NK-92 (cell line): ENCODE measurements around the gene RARS1.

Experiments used
- DNase-seq: peaks from one replicate; lab custom pipeline; 2025; ENCODE audit not compliant: unreplicated experiment; lab: John Stamatoyannopoulos, UW

The RARS1 gene

DNA sequence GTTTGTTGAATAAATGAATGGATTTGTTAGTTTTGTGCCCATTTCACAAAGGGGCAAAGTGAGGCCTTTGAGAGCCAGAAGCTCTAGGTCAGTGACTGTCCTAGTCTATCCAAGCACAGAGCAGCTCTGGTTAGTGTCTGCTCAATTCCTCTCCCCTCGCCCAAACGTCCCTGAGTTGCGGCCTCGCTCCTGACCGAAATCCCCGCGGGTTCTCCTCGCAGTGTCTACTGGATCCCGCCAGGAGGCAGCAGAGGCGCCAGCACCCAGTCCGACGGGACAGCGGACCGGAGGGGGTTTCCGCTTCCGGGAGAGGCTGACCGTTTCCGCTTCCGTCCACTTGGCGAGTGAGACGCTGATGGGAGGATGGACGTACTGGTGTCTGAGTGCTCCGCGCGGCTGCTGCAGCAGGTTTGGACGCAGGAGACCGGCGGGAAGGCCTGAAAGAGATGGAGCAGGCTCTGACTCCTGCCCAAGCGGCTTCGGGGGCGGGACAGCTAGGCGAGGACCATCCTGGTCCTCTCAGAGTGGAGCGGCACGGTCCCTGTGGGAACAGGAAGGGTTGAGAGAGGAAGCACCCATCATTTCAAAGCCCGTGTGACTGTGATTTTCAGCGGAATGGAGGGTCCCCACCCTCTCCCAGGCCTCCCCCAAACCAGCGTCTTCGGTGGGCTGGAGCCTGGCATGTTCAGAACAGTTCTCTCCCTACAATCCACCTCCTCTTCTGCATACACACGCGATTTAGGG lies at the start of gene RARS1:
TSS of gene RARS1 (plus strand) at position 336 of the 744 bp plus-strand sequence. CDS start at position 364, 28 bp downstream.
- peak; percentile 23 for DNase-seq

DNA sequence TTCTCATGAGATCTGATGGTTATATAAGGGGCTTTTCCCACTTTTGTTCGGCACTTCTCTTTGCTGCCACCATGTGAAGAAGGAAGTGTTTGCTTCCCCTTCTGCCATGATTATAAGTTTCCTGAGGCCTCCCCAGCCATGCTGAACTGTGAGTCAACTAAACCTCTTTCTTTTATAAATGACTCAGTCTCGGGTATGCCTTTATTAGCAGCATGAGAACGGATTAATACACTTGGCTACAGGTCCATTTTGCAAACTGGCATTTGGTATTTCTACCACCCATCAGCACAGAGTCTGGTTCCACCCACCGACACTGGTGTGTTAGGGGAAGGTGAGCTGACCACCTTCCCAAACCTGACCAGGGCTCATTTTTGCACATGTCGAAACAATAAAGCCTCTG lies 47.9 kb upstream of the RARS1 start:
- no peak for DNase-seq

DNA sequence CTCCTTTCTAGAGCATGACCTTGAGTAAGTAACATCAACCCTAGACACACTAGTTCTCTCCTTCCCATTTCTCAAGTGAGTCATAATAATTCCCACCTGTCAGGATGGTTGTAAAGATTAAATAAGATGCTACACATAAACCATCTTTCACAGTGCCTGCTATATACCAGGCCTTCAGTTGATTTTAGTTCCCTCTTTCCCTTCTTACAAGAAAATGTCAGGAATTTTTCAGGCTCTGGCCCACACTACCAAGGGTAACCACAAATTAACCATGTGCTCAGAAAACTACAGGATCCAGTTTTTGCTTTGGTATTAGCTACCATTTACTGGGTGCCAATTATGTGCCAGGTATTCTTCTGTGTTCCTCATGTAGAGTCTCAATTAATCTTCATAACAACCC lies 42.7 kb upstream of the RARS1 start:
- no peak for DNase-seq

DNA sequence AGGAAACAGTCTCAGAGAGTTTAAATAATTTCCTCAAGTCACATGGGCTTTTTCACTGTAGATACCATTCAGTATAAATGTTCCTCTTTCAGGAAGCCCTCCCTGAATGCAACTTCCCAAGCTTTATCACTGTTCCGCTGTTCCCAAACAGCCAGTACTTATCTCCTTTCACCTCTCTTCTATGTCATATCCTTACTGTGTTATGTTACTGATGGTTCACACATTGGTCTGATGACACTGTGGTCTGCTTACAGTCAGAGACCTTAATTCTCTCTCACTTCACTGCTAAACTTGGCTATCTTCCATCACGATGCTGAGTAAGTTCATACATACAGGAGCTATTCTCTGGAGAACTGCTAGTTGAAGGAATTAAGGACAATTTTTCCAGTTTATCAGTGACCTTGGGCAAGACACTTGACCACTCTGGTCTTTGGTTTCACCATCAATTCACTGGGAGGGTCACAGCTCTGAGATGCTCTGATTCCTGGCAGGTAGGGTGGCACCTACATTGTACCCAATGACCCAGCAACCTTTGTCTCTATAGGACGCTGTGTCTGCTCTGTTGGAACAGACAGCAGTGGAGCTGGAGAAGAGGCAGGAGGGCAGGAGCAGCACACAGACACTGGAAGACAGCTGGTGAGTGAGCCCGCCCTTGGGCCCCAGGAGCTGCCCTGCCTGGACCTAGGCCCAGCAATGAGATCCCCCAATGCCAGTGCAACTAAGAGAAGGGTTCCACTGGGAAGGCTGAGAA lies 42.1 kb upstream of the RARS1 start:
- DNase-seq = no peak

DNA sequence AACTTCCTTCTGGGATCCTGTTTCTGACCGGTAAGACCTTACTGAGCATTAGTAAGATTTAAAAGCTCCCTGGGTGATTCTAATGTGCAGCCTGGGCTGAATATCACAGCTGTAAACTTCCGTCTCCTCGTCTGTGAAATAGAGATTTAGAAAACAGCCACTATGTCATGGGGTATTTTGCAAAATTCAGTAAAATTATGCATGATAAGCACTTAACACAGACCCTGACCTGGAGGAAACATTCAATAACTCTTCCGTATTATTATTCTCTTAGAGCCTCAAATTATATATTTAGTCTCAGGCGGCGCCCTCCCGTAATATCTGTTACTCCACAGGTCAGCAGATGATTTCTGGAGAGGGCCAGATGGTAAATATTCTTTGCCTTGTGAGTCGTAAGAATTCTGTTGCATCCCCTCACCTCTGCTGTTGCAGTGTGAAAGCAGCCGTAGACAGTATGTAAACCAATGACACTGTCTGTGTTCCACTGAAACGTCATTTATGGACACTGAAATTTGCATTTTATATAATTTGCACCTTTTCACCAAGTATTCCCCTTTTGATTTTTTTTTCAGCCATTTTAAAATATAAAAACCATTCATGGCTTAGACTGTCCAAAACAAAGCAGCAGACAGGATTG lies 39.2 kb upstream of the RARS1 start:
- no peak for DNase-seq

DNA sequence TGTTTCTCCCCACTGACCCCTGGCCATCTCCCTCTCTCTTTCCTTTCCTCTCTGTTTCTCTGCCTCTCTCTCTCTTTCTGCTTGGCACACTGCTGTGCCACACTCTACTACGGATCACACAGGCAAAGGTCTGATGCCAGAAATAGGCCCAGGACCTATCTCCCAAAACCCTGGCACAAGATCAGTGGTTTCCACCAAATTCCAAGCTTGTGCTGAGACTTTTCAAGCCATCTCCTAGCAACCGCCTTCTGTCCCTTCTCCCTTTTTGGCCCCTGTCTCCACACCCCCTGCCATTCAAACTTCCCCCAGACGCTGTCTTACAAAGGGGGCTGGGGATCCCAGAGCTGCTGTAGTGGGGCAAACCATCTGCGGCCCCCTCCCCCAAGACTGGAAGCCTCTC lies 38.5 kb upstream of the RARS1 start:
- no peak for DNase-seq

DNA sequence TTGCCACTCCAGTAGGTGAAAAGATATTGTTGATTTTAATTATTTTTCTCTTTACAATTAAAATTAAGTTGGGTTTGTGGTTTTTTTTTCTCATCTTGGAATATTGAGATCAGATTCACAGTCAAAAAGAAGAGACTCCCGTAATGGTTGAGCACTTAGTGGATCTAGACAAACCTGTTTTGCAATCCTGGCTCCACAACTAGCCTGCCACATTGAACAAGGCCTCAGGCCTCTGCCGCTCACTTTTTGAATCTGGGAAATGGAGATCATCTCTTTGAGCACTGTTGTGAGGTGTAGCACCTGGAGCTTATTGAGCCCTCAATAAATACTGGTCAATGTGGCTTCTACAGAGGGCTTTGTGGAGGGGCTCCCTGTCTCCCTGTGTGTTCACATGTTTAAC lies 37.1 kb upstream of the RARS1 start:
- DNase-seq = no peak

DNA sequence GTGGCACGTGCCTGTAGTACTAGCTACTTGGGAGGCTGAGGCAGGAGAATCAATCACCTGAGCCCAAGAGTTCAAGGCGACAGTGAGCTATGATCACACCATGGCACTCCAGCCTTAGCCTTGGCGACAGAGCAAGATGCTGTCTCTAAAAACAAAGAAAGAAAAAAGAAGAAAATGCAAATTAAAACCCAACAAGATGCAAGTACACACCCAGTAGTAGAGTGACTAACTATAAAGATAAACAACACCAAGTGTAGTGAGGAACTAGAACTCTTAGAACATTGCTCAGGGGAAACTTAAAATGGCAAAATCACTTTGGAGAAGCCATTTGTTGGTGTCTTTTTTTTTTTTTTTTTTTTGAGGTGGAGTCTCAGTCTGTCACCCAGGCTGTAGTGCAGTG lies 34.7 kb upstream of the RARS1 start:
- DNase-seq = no peak

DNA sequence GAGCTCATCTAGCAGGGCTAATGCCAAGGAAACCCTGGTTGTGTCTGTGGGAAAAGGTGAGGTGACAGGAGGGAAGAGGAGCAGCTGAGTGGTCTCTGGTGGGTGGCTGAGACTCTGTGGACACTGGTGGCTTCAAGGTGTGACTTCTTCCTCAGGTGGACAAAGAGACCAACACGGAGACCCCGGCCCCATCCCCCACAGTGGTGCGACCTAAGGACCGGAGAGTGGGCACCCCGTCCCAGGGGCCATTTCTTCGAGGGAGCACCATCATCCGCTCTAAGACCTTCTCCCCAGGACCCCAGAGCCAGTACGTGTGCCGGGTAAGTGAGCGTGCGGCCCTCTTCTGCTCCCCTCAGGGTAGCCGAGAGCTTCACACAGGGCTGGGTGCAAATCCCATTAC lies 31.1 kb upstream of the RARS1 start:
- no peak for DNase-seq

DNA sequence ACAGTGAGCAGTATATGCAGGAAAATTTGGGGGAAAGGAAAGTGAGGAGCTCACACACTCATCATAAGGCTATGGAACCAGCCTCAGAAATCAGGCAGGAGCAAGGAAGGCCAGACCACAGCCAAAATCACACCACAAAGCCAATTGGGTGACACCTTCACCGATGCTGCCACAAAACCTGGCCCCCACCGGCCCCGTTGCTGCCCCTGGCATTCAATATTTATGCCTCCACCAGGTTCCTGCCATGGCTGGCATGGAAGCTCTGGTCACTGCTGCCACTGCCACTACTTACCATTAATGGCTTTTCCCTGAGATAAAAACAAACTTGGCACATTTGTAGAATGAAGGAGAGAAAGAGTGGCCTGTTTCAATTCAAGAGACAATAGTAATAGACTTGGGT lies 28.7 kb upstream of the RARS1 start:
- no peak for DNase-seq

DNA sequence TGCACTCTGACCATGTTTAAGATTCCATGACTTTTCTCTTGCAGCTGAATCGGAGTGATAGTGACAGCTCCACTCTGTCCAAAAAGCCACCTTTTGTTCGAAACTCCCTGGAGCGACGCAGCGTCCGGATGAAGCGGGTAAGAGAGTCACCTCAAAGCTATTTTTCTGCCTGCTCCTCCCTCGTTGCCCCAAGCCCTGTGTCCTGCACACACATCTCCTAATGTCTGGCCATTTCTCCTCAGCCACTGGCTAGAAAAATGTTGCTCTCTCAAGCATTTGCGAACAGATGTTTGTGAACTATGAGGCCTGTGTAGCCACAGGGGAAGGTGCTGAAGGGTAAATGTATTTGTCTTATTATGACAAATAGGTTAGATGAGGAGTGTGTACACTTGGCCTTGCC lies 25.7 kb upstream of the RARS1 start:
- DNase-seq = no peak

DNA sequence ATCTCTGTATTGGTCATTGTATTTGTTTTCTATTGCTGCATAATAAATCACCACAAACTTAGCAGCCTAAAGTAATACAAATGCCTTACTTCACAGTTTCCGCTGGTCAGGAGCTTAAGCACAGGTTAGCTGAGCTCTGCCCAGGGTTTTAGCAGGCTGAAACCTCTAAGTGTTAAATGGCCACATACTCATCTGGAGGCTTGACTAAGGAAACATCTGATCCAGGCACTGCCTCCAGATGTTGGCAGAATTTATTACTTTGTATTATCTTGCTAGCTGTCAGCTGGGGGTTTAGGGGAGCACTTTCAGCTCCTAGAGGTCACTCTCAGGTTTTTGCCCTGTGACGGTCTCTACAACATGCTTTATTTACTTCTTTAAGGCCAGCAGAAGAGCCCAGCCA lies 23.2 kb upstream of the RARS1 start:
- DNase-seq = no peak

DNA sequence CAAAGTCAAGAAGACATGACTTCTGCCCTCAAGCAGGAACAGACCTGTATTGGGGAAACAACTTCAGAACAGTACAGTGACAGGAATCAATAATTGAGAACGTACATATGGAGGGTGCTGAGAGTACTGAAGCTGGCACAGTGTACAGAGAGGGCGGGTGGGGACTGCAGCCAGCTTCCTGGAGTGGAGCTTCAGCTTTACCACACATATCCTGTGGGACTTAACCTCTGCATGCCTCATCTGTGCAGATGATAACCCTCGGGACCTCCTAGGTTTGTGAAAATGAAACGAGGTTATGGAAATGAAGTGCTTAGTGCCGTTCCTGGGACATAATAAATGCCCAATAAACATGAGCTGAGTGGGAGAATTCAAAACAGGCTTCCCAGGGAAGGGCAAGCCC lies 22.1 kb upstream of the RARS1 start:
- DNase-seq = no peak

DNA sequence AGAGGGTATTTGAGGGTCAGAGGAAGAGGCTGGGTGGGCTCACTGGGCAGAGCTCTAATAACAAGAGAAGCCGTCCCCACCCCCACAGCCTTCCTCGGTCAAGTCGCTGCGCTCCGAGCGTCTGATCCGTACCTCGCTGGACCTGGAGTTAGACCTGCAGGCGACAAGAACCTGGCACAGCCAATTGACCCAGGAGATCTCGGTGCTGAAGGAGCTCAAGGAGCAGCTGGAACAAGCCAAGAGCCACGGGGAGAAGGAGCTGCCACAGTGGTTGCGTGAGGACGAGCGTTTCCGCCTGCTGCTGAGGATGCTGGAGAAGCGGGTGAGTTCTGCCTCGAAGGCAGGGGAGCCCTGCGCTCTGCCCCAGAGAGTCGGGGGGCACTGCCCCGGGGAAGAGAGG lies 21.6 kb upstream of the RARS1 start:
- DNase-seq = no peak

DNA sequence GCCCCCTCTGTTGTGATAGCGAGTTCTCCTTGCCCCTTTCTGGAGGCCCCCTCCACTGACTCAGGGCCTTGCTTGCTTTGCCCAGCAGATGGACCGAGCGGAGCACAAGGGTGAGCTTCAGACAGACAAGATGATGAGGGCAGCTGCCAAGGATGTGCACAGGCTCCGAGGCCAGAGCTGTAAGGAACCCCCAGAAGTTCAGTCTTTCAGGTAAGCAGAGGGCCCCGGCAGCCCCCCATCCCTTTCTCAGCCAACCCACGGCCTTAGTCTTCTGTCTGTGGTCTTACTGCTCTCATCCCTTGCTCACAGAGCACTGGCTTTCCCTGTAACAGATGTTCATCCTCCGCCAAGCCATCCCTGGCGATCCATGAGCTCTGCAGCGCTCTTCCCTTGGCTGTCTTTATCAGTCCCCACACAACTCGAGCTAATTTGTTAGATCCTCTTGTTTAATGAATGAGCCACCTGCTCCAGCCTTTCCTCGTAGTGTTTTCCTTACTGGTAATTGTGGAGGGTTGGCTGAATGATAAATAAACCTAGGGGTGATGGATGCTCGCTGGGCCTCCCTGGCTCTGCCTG lies 18.4 kb upstream of the RARS1 start:
- DNase-seq = no peak

DNA sequence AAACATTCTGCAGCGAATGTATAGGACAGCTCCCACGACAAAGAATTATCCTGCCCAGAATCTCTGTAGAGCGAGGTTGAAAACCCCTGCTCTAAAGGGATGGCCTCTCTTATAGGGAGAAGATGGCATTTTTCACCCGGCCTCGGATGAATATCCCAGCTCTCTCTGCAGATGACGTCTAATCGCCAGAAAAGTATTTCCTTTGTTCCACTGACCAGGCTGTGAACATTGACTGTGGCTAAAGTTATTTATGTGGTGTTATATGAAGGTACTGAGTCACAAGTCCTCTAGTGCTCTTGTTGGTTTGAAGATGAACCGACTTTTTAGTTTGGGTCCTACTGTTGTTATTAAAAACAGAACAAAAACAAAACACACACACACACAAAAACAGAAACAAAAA lies 17.4 kb upstream of the RARS1 start:
- DNase-seq = no peak

DNA sequence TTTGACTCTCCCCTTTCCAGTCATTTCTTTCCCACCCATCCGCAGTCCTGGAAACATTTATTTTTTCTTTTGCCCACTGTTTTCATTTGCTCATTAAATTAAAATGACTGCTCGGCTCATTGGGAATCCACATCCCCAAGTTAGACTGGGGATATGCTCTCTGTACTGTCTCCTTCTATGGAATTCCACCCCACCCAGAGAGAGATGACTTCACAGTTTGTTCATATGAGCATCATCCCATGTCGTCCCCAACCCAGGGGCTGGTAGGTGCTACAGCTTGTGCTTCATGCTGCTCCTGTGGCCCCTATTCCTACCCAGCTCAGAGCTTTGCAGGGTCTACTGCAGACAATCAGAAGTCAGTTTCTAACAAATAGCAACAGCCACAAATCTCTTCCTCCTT lies 16.5 kb upstream of the RARS1 start:
- DNase-seq = no peak

DNA sequence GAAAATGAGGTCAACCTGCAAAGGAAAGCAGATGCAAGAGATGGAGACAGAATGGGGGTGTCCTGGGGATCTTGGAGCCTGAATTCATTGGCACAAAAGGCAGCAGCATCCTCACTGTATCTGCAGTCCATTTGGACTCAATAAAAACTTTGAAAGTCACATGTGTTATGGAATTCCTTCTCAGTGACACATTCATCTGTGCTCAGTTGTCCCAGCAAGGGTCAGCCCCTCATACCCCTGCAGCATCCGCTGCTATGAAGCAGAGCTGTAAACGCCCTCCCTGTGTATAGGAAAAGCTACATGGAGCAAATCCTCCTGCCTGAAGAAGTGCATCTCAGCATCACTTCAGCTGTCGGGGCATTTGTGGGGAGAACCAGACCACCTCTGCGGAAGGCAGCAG lies 14.5 kb upstream of the RARS1 start:
- DNase-seq = no peak

DNA sequence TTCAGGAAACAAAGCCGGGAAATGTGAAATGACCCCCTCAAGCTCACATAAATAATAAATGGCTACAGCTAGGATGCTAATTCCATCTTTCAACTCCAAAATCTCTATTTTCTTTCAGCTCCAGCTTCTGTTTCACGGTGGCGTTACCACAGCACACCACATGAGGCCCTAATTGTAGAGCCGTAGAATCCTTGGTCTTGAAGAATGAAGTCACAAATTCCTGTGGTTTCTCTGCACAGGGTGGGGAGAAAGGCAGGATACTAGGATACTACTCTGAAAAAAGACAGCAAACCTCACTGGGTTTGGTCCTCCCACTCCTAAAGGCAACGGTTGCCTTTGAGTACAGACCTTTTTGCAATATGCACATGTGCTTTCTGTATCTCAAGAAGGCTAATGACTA lies 13.9 kb upstream of the RARS1 start:
- DNase-seq = no peak

DNA sequence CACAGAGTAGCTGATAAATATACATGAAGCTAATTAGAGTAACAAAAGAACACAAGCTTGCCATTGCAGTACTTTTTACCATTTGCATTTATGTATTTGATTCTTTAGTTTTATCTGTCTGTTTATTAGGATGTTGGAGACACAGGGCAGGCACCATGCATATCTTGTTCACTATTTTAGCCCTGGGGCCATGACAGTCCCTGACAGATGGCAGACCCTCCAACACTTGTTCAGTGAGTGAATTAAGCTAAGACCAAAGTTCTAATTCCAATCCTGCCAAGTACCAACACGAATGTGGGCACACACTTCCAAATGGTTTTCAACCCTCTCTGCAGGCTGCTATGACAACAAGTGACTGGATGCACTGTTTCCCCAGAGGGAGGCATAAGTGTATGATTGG lies 12.0 kb upstream of the RARS1 start:
- DNase-seq = no peak

DNA sequence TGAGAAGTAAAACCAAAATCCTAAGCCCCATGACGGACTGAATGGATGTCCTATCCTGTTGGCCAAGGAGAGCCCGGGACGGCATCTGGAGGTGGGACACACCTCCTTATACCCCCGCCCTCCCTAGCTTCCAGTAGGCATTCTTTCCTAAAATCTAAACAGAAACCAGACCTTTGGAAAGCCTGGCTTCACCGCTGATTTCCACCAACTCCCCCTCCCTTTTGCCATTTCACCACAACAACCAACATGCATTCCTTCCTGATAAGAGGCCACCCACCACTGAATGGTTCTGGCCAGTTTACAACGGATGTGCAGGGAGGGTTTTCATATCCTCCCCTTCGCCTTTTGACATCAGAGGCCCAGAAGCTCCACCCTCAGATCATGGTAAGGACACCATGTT lies 9.2 kb upstream of the RARS1 start:
- no peak for DNase-seq

DNA sequence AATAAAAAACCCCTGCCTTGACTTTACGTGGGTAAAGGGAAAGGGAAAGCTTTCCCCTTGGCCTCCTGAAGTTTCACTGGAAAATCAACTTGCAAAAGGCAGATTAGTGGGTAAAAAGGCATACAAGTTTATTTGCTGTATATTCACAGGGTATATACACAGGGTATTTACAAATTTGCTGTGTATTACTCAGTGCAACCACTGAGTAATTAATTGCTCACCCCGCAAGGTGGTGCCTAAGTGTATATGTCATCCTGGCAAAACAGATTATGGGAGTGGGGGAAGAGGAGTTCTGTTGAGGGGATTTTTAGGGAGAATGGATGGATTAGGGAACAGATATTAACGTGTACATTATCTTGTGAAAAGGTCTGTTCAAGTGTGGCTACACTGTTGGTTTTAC lies 7.1 kb upstream of the RARS1 start:
- DNase-seq = no peak
